K562 (cell line): ENCODE data around the gene CDH20. TPM values are rescaled to one million over a fixed set of nuclear protein-coding genes. Genes with fewer than 3 reads are reported as not detected.

Experiments used
- ATAC-seq: fragments of 200-7000 bp; cut with Tn5 transposase; 3 replicates; pipeline ENCODE4 v1.9.1; 2020; ENCODE audit warnings: moderate library complexity
- BruUV-seq: library from RNA; stranded (reverse); fragments of 400-500 nt; replicated peaks from 2 replicates; lab custom pipeline; 2021; lab: Mats Ljungman, UMichigan
- CTCF ChIA-PET: fragments of 300-600 bp; formaldehyde crosslinking; extraction: SDS; loops from one replicate; lab custom pipeline; 2021; ENCODE audit warnings: low intra/inter-chr PET ratio; lab: Yijun Ruan, JAX
- POLR2A ChIA-PET: fragments of 300-600, 350-650 bp; sonication (Branson Sonifier 250); formaldehyde crosslinking; extraction: SDS; loops from one replicate; lab custom pipeline; 2021; ENCODE audit warnings: antibody characterized with exemption, inconsistent platforms; lab: Yijun Ruan, JAX
- DNase-seq, 4 experiments: peaks; one replicate each; pipeline versions ENCODE4 v3.0.0 to v3.0.0-alpha.2; 2011 to 2018; ENCODE audit warnings: low spot score in 3 of 4, mixed read lengths in 3 of 4; ENCODE audit errors: extremely low read depth in 1 of 4
- FAIRE-seq: peaks from 2 replicates; lab custom pipeline; 2011; peaks lifted over from hg19 to GRCh38; lab: Jason Lieb, UNC
- H2AFZ ChIP-seq: 2 replicates; pipeline ENCODE4 v1.6.0; 2011; ENCODE audit warnings: low read depth, low read length, control low read depth, inconsistent platforms
- H3K27ac ChIP-seq: fragments of 200-600 bp; 3 replicates; pipeline ENCODE4 v1.8.0; 2011; ENCODE audit warnings: low read depth, mild to moderate bottlenecking, control low read depth, inconsistent platforms, low read length, moderate library complexity, mixed read lengths; ENCODE audit errors: extremely low read depth
- H3K27me3 ChIP-seq, 2 experiments: fragments of 300-600 bp in 1 of 2; 2 replicates in 1 of 2; 3 replicates in 1 of 2; pipeline versions ENCODE4 v1.6.0 to v1.8.0; 2011; ENCODE audit warnings: inconsistent platforms in 2 of 2, low read length in 2 of 2, mild to moderate bottlenecking in 1 of 2, mixed read lengths in 1 of 2, moderate library complexity in 1 of 2; ENCODE audit not compliant: control insufficient read depth in 2 of 2, insufficient read depth in 2 of 2
- H3K36me3 ChIP-seq: fragments of 300-600 bp; 3 replicates; pipeline ENCODE4 v1.8.0; 2011; ENCODE audit warnings: mild to moderate bottlenecking, low read length, inconsistent platforms; ENCODE audit not compliant: control insufficient read depth, insufficient read depth
- H3K4me1 ChIP-seq, 2 experiments: fragments of 200-600 bp in 1 of 2; replicated peaks in 1 of 2; 2 replicates in 1 of 2; 3 replicates in 1 of 2; pipeline versions ENCODE4 v1.5.1 to v1.8.0; 2011; ENCODE audit warnings: inconsistent platforms in 2 of 2, low read length in 2 of 2, mild to moderate bottlenecking in 1 of 2, mixed read lengths in 1 of 2, moderate library complexity in 1 of 2; ENCODE audit not compliant: control insufficient read depth in 2 of 2, insufficient read depth in 2 of 2
- H3K4me2 ChIP-seq: 2 replicates; pipeline ENCODE4 v1.6.1; 2011; ENCODE audit warnings: low read length, control low read depth, inconsistent platforms, mixed read lengths; ENCODE audit not compliant: insufficient read depth
- H3K4me3 ChIP-seq: fragments of 200-600 bp; sonication (generic), shearing (Covaris generic); 2 replicates; pipeline ENCODE4 v1.5.1; 2016; ENCODE audit warnings: control low read depth, inconsistent platforms
- H3K79me2 ChIP-seq: fragments of 200-600 bp; 3 replicates; pipeline ENCODE4 v1.8.0; 2011; ENCODE audit warnings: low read length, inconsistent platforms; ENCODE audit not compliant: control insufficient read depth, insufficient read depth
- H3K9ac ChIP-seq, 2 experiments: 2 replicates each; pipeline versions ENCODE4 v1.6.0 to v1.6.1; 2011; ENCODE audit warnings: low read depth in 2 of 2, low read length in 2 of 2, control low read depth in 1 of 2, inconsistent platforms in 1 of 2, mild to moderate bottlenecking in 1 of 2, mixed read lengths in 1 of 2; ENCODE audit not compliant: insufficient read depth in 1 of 2
- H3K9me1 ChIP-seq: one replicate; pipeline ENCODE4 v1.6.0; 2011; ENCODE audit warnings: inconsistent platforms, mild to moderate bottlenecking, low read length, moderate library complexity; ENCODE audit not compliant: control insufficient read depth, insufficient read depth
- H3K9me3 ChIP-seq: replicated peaks from 2 replicates; pipeline ENCODE4 v1.5.1; 2011; ENCODE audit warnings: low read depth, low read length, inconsistent platforms; ENCODE audit not compliant: control insufficient read depth, insufficient read depth
- H4K20me1 ChIP-seq: replicated peaks from 2 replicates; pipeline ENCODE4 v1.6.1; 2011; ENCODE audit warnings: low read length, inconsistent platforms, mixed read lengths; ENCODE audit not compliant: control insufficient read depth, insufficient read depth
- CCAR2 ChIP-seq: fragments of 200-400 bp; formaldehyde crosslinking; IDR thresholded peaks from 2 replicates; pipeline ENCODE4 v1.6.1; 2017; ENCODE audit warnings: mild to moderate bottlenecking, low read depth, low read length
- GTF2E2 ChIP-seq: fragments of 200-800 bp; sonication (Bioruptor generic); IDR thresholded peaks from 2 replicates; pipeline ENCODE4 v1.6.1; 2016; ENCODE audit warnings: missing genetic modification characterization, missing compliant biosample characterization
- RUNX1 ChIP-seq: sonication (generic); IDR thresholded peaks from 2 replicates; pipeline ENCODE4 v1.6.1; 2016; ENCODE audit warnings: antibody characterized with exemption, low read depth
- SAFB2 ChIP-seq: fragments of 200-400 bp; formaldehyde crosslinking; IDR thresholded peaks from 2 replicates; pipeline ENCODE4 v1.6.1; 2018; ENCODE audit warnings: borderline replicate concordance, low read length, low read depth, moderate library complexity; ENCODE audit not compliant: severe bottlenecking
- TBL1XR1 ChIP-seq, 2 experiments: IDR thresholded peaks; 2 replicates each; pipeline ENCODE4 v1.6.1; 2012; ENCODE audit warnings: improper control_type of control experiment in 2 of 2, low read length in 2 of 2, mild to moderate bottlenecking in 1 of 2
- ZNF609 ChIP-seq: sonication (generic); formaldehyde crosslinking; IDR thresholded peaks from 2 replicates; pipeline ENCODE4 v1.8.1; 2023; ENCODE audit warnings: missing genetic modification reagents, mild to moderate bottlenecking, borderline replicate concordance
- ZNF740 ChIP-seq, 3 experiments: fragments of 200-800 bp in 1 of 3; sonication (Bioruptor generic) in 1 of 3; sonication (generic) in 1 of 3; formaldehyde crosslinking in 1 of 3; IDR thresholded peaks; 2 replicates each; pipeline versions ENCODE4 v1.6.1 to v1.8.0; 2016 to 2022; ENCODE audit warnings: mild to moderate bottlenecking in 2 of 3, missing compliant biosample characterization in 2 of 3, missing genetic modification characterization in 2 of 3, missing genetic modification reagents in 1 of 3
- WGBS: fragments of 100-300 bp; shearing (Covaris generic); methylation state at CpG from one replicate; pipeline ENCODE4 v1.1.6; 2016; ENCODE audit warnings: low coverage, mixed read lengths; ENCODE audit not compliant: insufficient coverage; ENCODE audit errors: missing lambda C conversion rate; 5-methylcytosine and 5-hydroxymethylcytosine counted together
- in situ Hi-C: fragments of 300-500 bp; cut with MboI; formaldehyde crosslinking; loops from 4 replicates; pipeline ENCODE4 v1.15.0; 2018; ENCODE audit warnings: inconsistent platforms, mixed read lengths
- intact Hi-C: fragments of 100-400 bp; cut with micrococcal nuclease; formaldehyde crosslinking; loops from 2 replicates; pipeline ENCODE4 v1.14.2; 2022
- polyA plus RNA-seq, 8 experiments: library from polyadenylated mRNA; depleted of rRNA in 4 of 8; stranded (reverse) in 5 of 8; unstranded in 3 of 8; fragments of >200 nt; fragmentation: Nextera tagmentation in 2 of 8; fragmentation: Illumina TruSeq in 1 of 8; extraction: Ambion mirVana in 2 of 8; extraction: Trizol in 1 of 8; gene quantifications; 2 replicates each; pipeline versions ENCODE4 v1.2.1 to v1.2.3, GENCODE V29; 2011 to 2014; ENCODE audit warnings: inconsistent platforms in 1 of 8, missing spikeins in 1 of 8
- total RNA-seq, 7 experiments: library from RNA; depleted of rRNA in 6 of 7; stranded (reverse); fragments of >200 nt in 6 of 7; fragmentation: Illumina TruSeq in 2 of 7; extraction: Trizol in 2 of 7; gene quantifications; 2 replicates each; pipeline versions ENCODE4 v1.2.1 to v1.2.3, GENCODE V29; 2011 to 2021; ENCODE audit warnings: low replicate concordance in 1 of 7

The CDH20 gene
- total and polyA plus RNA-seq, 9 of the 15 experiments (the other 6 are each of a cell fraction or from before 2014, with no cell fraction given), result not detected

DNA sequence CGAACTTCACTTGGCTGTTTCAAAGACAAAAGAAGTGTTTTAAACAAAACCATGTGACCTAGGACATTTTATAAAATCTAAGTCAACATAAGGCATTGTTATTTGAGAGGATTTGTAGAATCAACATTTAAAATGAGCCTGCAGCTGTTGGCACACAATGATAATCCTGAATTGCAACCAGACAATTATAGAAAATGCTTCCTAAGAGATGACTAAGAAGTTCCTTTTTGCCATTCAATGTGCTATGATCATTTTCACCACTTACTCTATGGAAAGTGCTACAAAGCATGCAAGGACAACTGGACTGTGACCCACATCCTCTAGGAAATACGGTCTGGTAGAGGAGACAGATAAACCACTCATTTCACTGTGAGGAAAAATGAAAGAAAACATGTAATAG is 246.4 kb downstream of the CDH20 start (continued):
- TF ChIP-seq ZNF609 (CRISPR knock-in tag) (no peak), GTF2E2 (tag) (no peak), TBL1XR1 (IDR thresholded peaks at IDR 0.05; ENCODE audit: low read length in 2 of 2) (no peak), SAFB2 (no peak), CCAR2 (no peak)

DNA sequence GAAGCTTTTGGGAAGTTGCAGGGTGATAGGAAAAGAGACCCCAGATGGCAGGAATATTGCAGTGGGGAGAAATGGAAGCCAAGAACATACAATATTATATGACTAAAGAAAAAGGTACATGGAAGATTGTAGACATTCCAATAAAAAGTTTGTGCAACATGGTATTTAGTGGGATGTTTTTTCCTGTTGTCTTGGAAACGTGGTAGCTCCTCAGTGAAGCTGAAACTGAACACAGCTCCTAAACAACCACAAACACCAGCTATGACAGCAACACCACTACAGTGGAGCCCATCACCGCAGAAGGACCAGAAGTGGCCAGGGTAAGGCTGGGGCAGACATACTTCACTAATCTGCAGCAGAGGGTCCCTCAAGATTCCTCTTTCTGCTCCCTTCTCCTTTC is 246.8 kb downstream of the CDH20 start:
- H3K4me1 ChIP-seq, result peaks cover 0 to 4% of the 10 kb centered on the region in 2 experiments; a peak in 2 of 5 replicates
- no peaks in the 10 kb centered on the region for H3K9me3 ChIP-seq
- intact Hi-C loops, result loop anchor here (5.0 kb wide), 1 partner anchor 552 kb away; no protein-coding TSS in a partner anchor
- no TSS peak for BruUV-seq
- no peaks in the 10 kb centered on the region for H4K20me1 ChIP-seq
- H3K4me2 ChIP-seq, result no peak overlapping the region
- no peaks in the 10 kb centered on the region for H3K27me3 ChIP-seq
- ChIA-PET CTCF (no interaction called here), POLR2A (no interaction called here)
- no peaks in the 10 kb centered on the region for H3K36me3 ChIP-seq
- H3K4me3 ChIP-seq, result no peak overlapping the region
- no peak for DNase-seq
- no peaks in the 10 kb centered on the region for H3K79me2 ChIP-seq
- H2AFZ ChIP-seq, result no peak overlapping the region
- no peak for FAIRE-seq
- H3K9me1 ChIP-seq, result no peaks in the 10 kb centered on the region
- no peak overlapping the region for H3K9ac ChIP-seq
- in situ Hi-C loops, result loop anchor here (25.0 kb wide), 1 partner anchor 557 kb away; no protein-coding TSS in a partner anchor
- 0% methylated on average over 2 of the region's 2 CpGs for WGBS
- no peak overlapping the region for H3K27ac ChIP-seq
- ATAC-seq, result no peak
- TF ChIP-seq RUNX1 (no peak), ZNF740 (CRISPR knock-in tag; IDR thresholded peaks at IDR 0.05) (no peak), ZNF740 (tag; IDR thresholded peaks at IDR 0.05) (no peak)
